Measurements from ENCODE around the gene GHRHR. TPM values are rescaled to one million over a fixed set of nuclear protein-coding genes. Genes with fewer than 3 reads are reported as not detected.

Gene GHRHR
- total RNA-seq, 4 donors from 2014 or later = not detected

DNA sequence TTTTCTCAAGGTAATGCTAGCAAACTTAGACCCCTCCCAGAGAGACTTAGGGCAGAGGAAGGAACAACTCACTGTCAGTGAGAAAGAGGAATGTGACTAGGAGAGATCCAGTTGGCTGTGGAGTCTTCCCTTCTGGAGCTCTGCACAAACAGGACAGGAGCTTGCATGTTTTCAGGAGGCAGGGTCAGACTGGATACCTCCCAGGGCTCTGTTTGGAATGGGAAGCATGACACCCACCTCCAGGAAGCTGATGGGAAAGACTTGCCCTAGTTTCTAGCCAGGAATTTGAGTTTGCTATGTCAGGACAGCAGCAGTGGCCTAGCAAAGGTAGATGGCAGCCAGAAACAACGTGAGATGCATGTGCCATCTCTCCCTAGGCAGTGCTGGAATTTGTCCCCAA, 40.6 kb downstream of the GHRHR start:
- TF ChIP-seq, protein P1, sequence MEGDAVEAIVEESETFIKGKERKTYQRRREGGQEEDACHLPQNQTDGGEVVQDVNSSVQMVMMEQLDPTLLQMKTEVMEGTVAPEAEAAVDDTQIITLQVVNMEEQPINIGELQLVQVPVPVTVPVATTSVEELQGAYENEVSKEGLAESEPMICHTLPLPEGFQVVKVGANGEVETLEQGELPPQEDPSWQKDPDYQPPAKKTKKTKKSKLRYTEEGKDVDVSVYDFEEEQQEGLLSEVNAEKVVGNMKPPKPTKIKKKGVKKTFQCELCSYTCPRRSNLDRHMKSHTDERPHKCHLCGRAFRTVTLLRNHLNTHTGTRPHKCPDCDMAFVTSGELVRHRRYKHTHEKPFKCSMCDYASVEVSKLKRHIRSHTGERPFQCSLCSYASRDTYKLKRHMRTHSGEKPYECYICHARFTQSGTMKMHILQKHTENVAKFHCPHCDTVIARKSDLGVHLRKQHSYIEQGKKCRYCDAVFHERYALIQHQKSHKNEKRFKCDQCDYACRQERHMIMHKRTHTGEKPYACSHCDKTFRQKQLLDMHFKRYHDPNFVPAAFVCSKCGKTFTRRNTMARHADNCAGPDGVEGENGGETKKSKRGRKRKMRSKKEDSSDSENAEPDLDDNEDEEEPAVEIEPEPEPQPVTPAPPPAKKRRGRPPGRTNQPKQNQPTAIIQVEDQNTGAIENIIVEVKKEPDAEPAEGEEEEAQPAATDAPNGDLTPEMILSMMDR (IDR thresholded peaks at IDR 0.05; ENCODE audit: low read depth) = no peak

DNA sequence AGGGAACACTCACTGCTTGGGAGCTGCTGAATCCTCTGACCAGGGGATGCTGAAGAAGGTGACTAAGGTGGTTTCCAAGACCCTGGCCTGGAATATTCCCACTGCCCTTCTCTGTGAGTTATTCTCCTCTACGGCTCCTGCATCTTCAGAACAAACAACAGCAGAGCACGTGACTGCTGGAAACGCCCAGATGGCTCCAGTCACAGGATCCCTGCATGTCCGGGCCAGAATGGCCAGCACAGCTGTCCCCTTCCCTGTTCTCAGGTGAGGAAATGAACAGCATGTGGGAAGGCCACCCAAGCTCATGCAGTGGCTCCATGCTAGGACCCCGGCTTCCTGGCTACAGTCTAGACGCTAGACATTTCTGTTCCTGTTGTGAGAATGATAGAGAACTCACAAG, 43.1 kb downstream of the GHRHR start:
- TF ChIP-seq, protein P1 (IDR thresholded peaks at IDR 0.05; ENCODE audit: low read depth) = no peak

DNA sequence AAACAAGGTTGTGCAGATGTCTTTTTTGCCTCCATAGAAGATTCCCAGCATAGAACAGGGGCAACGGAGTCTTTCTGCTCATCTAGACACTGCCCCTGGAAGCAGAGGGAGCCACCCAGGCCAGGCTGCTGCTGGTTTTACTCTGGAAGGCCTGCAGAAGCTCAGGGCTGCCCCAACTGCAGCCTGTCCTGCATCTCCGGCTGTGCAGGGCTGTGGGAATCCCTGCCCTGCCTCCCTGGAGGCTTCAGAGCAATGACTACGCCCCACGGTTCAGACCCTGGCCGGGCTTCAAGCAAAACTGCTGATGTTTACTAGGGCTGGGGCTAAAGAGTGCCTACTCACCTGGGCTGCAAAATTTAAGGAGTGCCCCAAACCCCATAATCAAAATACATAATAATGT, 43.9 kb downstream of the GHRHR start:
- TF ChIP-seq, protein P1 (IDR thresholded peaks at IDR 0.05; ENCODE audit: low read depth) = no peak

DNA sequence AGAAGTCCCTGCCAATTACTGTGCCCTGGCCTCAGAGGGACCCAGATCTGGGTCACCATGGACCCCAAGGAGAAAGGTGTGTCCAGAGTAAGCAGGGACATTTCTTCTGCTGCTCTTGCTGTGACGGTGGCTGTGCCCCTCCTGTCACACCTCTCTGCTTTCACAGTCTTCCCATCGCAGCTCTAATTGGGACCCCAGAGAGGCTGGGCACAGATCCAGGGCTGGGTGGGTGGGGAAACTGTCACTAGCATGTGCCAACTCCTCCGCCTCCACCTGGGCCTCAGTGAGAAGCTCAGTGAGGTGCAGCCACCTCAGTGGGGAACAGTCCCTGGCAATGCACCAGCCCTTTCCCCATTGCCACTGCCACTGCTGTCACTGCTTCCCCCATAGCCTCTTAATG, 51.1 kb downstream of the GHRHR start:
- TF ChIP-seq, protein P1 (IDR thresholded peaks at IDR 0.05; ENCODE audit: low read depth) = no peak

DNA sequence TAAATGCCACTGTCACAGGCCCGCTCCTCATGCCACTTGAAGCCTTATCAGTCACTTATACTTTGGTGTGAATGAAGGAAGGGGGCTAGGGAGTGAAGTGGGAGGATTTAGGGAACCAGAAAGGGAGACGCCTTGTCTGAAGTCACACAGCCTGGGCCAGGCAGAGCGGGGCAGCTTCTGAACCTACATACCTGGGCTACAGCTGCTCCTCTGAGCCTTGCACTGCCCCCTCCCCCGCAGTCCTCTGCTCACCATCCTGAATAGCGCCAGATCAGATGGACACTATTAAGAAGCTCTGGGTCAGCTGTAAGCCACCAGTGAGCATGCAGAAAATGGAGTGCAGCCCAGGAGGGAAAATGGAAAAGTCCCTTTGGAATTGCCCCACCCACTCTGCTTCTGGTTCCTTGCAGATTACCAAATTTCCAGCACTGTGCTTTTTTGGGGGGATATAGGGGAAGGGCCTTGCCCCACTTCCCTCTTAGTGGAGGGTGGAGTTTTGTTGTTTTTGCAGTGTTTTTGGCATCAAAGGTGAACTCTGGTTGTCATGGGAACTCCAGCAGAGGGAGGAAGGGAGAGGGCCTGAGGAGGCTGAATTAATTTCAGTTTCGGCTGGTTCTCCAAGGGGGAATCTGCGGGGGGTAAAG, 53.4 kb downstream of the GHRHR start:
- TF ChIP-seq, protein P1 (IDR thresholded peaks at IDR 0.05; ENCODE audit: low read depth) = no peak

DNA sequence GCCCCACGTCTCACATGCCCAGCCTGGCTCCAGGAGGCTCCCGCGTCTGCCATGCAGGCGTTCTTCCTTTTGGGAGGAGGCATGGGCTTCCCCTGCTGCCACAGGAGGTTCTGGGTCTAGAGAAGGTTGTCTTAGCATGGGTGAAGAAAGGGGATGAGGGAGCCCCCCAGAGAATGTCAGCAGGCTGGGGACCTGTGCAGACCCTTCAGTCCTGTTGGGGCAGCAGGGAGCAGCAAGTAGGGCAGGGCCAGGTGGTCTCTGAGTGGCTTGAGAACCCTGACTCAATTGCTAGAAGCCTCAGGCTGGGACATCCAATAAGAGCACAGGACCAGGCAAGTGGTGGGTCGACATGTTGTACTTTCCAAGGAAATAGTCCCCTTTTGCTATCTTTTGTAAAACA, 54.0 kb downstream of the GHRHR start:
- TF ChIP-seq, protein P1 (IDR thresholded peaks at IDR 0.05; ENCODE audit: low read depth) = no peak

DNA sequence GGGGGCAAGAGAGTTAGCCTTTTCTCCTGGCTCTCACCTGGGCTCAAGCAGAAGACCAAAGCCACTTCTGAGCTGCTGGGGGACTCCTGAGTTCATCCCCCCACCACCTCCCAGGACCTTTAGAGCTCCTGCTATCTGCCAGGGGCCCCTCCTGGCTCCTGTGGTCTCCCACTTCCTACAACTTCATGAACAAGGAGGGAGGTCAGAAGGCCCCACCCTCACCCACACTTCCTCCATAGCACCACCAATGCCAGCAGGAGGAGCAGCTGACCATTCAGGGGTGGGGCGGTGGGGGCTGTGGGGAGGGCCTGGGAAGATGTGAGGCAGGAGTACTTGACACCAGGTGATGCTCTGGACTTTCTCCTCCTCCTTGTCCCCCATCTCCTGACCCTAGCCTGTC, 55.8 kb downstream of the GHRHR start:
- TF ChIP-seq, protein P1 (IDR thresholded peaks at IDR 0.05; ENCODE audit: low read depth) = no peak
